Rectal smooth muscle tissue (tissue), 1 donor: ENCODE results near the gene TMEM120B.

Source experiments
- H3K27ac ChIP-seq: one replicate; pipeline ENCODE4 v1.7.0; 2013; ENCODE audit warnings: low read depth, low read length, inconsistent platforms
- H3K27me3 ChIP-seq: one replicate; pipeline ENCODE4 v1.7.0; 2013; ENCODE audit warnings: low read length; ENCODE audit not compliant: control insufficient read depth, insufficient read depth
- H3K36me3 ChIP-seq: one replicate; pipeline ENCODE4 v1.7.0; 2013; ENCODE audit warnings: low read length; ENCODE audit not compliant: control insufficient read depth, insufficient read depth
- H3K4me1 ChIP-seq: one replicate; pipeline ENCODE4 v1.7.0; 2013; ENCODE audit warnings: low read length; ENCODE audit not compliant: control insufficient read depth, insufficient read depth
- H3K4me3 ChIP-seq: one replicate; pipeline ENCODE4 v1.7.0; 2013; ENCODE audit warnings: low read length
- H3K9ac ChIP-seq: one replicate; pipeline ENCODE4 v1.7.0; 2013; ENCODE audit warnings: low read length

Gene TMEM120B

DNA sequence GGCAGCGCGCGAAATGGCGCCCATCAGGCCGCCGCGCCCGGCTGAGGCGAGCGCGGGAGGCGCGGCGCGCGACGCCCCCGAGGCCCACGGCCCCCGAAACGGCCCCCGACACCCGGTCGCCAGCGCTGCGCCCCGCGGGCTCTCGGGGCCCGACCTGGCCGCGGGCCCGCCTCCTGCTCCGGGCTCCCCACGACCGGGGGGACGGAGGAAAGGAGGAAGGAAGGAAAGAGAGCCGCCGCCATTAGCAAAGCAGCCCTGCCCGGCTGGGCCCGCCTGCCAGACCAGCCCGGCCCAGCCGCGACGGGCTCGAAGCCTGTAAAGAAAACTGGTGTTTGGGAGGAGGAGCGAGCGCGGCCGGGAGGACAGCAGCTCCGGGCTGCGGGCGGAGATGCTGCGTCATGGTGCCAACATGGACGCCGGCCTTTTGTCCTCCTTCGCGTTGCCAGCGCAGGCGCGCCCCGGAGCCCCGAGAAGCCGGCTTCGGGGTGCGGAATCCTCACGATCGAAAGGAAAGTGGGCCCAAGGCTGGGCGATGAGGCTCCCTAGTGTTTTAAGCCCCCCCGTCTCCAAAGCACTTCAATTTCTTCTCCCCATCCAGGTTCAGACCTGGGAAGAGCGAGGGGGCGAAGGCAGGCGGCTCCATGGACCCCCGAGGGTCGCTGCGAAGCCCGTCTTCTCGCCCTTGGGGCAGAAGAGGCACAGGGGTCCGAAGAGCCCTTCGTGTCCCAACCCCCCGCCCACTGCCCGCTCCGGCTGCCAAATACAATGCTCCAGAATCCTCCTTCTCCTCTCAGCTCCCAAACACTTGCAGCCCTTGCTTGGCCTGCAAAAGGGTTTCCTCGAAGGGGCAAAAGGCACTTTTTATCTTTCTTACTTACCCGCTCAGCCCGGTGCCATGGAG lies 88.4 kb downstream of the TMEM120B start:
- Histone ChIP-seq H3K36me3 (no peaks in the 10 kb centered on the region), H3K4me3 (peak overlapping the region; percentile 92), H3K4me1 (peaks cover 34% of the 10 kb centered on the region), H3K27me3 (no peaks in the 10 kb centered on the region), H3K27ac (peak overlapping the region; percentile 98), H3K9ac (peak overlapping the region; percentile 97)

DNA sequence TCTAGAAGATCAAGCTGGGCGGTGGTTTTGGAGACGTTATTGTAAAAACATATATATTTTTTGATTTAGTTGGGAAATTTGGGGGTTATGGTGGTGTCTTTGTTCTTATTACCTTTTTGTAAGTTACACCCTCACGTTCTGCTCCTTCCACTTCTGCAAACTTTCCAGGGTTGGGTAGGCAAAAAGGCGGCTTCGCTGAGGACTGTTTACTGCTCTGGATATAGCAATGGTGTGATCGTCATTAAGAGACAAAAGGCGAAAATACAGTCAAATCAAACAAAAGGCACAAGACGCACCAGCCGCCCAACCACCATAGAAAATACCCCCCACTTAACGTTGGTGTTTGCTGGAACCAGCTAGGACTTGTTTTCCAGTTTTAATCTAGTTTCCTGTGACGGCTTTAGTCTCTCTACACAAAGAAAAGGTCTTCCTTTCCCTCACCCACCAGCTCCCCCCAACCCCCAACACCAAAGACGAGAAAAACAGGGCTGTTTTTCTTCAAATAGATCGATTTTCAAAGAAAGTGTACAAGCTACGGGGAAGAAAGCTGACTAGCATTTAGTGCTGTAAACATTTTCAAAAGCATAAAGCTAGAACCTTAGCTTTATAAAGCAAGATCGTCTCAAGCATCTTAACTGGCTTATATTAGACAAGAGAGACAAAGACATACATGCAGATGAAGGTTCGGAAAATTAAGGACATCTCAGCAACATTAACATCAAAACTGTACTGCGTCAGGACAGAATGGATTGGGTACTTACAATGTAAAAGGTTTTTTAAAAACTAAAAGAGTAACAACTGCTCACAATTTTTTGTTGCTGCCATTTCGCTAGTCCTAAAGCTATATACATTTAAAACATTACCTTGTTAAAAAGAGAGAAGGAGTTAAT lies 89.3 kb downstream of the TMEM120B start:
- H3K4me3 ChIP-seq, result peak overlapping the region; percentile 92

DNA sequence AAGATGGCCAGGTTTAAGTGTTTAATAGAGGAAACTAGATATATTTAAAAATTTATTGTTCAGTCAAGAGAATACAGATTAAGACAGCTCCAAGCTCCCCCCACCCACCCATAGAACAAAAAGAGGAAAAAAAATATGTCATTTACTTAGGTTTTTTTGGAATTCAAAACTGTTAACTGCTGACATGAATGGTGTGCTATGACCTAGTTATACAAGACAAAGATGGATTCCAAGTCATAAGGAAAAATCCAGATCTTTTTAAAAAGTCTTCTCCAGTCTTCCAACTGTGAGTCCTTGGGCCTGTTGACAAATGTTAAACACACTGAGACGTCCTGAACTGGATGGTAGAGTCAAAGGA lies 89.9 kb downstream of the TMEM120B start:
- Histone ChIP-seq H3K27ac (peak overlapping the region; percentile 98), H3K4me3 (peak overlapping the region; percentile 92), H3K27me3 (no peaks in the 10 kb centered on the region), H3K4me1 (peaks cover 34% of the 10 kb centered on the region), H3K9ac (peak overlapping the region; percentile 32), H3K36me3 (no peaks in the 10 kb centered on the region)

More for the DNA sequence above, 89.3 kb downstream of the TMEM120B start:
- Histone ChIP-seq H3K36me3 (no peaks in the 10 kb centered on the region), H3K4me1 (peaks cover 35% of the 10 kb centered on the region), H3K27ac (peak overlapping the region; percentile 98), H3K27me3 (no peaks in the 10 kb centered on the region), H3K9ac (peak overlapping the region; percentile 97)

DNA sequence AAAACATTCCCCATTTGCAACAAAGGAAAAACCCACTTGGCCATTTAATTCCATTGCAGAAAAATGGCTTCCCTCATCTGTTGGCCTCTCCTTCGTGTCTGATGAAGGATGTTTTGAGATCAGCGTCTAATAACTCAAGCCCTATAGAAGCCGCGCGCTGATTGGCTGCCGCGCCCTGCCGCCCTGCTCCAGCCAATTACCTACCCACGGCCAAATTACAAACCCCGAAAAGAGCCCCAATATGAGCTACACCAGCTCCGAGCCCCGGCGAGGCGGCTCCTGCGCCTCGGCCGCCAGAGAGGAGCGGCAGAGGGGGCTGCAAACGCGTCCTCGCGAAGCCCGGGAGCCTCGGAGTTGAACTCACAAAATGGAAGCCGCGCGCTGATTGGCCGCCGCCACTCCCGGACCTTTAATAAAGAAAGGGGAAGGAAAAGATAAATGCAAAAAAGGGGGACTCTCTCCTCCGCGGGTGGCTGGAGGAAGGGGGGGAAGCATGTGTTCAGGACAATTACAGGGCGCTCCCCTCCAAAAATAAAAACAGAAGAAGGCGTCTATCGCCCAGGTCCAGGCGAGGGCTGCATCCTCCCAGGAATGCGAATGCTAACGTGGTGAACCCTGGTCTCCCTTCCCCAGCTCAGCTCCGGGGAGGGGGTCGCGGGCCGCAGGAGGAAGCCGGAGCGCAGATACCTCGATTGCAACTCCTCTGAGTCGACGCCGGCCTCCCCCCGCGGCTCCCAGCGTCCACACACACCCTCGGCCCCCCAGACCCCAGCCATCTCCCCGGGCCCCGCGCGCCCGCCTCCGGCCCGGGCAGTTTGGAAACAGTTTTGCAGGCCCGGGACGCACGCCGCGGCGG lies 90.5 kb downstream of the TMEM120B start:
- H3K27me3 ChIP-seq, result no peaks in the 10 kb centered on the region
- H3K27ac ChIP-seq, result peak overlapping the region; percentile 98
- peaks cover 28% of the 10 kb centered on the region for H3K4me1 ChIP-seq
- peak overlapping the region; percentile 92 for H3K4me3 ChIP-seq
- peak overlapping the region; percentile 59 for H3K9ac ChIP-seq
- peaks cover under 1% of the 10 kb centered on the region for H3K36me3 ChIP-seq

DNA sequence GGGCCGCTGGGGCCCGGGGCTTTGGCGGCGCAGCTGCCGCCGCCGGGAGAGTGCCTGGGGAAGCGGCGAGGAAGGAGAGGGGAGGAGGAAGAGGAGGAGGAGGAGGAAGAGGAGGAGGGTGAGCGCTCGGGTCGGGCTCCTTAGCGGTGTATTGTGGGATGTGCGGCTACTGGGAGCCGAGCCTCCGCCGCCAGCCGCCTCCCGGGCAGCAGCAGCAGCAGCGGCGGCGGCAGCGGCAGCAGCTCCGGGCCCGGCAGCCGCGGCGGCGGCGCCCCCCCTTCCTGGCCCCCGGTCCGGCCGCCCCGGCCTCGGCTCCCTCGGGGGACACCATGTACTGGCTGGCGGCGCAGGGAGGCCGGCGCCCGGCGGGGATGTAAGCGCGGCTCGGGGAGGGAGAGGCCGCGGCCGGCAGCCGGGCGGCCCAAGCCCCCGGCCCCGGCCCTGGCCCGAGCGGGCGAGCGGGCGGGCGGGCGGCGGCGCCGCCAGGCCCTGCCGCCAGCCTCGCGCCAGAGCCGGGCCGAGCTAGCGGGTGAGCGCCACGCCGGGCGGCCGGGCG lies 91.4 kb downstream of the TMEM120B start, which contains the start of gene SETD1B:
TSS of gene SETD1B (plus strand) at position 149 of the 556 bp plus-strand sequence. CDS start 729 bp downstream, outside the sequence.
- Histone ChIP-seq H3K27ac (peak within 1 kb of the TSS; percentile 98), H3K36me3 (peaks cover 7% of the 10 kb centered on the region), H3K4me1 (peaks cover 20% of the 10 kb centered on the region), H3K4me3 (peak within 1 kb of the TSS; percentile 92), H3K9ac (peak within 1 kb of the TSS; percentile 59), H3K27me3 (no peaks in the 10 kb centered on the region)

DNA sequence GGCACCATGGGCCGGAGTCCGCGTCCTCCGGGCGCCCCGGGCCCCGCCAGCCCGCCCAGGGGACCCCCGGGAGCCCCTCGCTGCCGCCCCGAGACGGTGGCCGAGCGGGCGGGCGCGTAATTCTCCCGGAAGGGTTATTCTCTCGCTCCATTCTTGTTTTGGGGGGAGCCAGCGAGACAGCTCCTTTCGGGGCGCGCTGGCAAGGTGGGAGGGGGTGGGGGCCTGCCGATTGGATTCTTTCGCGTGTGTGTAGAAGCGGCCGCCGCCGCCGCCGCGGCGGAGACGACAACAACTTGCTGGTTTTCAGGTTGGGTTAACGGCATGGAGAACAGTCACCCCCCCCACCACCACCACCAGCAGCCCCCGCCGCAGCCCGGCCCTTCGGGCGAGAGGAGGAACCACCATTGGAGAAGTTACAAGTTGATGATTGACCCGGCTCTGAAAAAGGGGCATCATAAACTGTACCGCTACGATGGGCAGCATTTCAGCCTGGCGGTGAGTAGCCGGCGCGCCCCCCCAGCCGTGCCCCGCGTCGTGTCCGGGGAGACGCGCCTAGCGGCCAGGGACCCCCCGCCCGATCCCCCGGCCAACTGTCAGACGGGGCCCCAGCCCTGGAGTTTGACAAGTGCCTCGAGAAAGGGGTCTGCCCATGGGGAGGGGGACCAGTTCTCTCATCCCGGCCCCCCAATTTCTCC lies 92.0 kb downstream of the TMEM120B start:
- H3K4me3 ChIP-seq, result peak overlapping the region; percentile 48
- H3K27ac ChIP-seq, result peak overlapping the region; percentile 76
- peaks cover 15% of the 10 kb centered on the region for H3K4me1 ChIP-seq

DNA sequence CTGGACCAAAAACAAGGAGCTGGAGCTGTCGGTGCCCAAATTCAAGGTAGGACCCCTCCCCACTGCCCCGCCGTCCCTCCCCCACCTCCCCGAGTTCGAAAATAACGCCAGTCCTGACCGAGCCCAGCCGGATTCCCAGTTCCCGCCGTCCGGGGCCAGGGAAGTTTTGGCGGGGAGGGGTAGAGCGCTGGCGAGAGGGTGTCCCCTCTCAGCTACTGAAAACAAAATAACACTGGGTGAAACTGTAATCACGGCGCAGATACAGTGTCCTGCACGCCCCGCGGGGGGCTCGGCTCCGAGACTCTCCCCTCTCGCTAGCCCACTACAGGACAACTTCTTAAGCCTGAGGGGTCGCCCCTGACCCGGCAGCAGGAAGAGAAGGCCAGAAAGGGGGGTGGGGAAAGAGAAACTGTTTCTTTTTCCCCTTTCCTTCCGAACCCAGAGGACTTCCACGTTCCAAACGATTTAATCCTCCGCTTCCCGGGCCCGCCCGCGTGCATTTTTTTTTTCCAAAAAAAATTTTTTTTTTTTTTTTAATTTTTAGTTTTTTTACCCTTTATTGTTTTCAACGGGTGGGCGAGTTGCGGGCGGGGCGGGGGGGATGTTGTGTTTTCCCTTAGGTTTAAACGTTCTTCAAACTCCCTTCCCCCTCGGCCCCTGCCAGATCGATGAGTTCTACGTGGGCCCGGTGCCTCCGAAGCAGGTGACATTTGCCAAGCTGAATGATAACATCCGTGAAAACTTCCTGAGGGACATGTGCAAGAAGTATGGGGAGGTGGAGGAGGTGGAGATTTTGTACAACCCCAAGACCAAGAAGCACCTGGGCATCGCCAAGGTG lies 92.8 kb downstream of the TMEM120B start:
- Histone ChIP-seq H3K4me1 (peaks cover 17% of the 10 kb centered on the region), H3K27ac (peak overlapping the region; percentile 76), H3K4me3 (peak overlapping the region; percentile 52), H3K27me3 (no peaks in the 10 kb centered on the region), H3K36me3 (peaks cover 16% of the 10 kb centered on the region), H3K9ac (no peak overlapping the region)

More for the DNA sequence above, 92.0 kb downstream of the TMEM120B start:
- Histone ChIP-seq H3K36me3 (peaks cover 10% of the 10 kb centered on the region), H3K27me3 (no peaks in the 10 kb centered on the region), H3K9ac (peak overlapping the region; percentile 13)

DNA sequence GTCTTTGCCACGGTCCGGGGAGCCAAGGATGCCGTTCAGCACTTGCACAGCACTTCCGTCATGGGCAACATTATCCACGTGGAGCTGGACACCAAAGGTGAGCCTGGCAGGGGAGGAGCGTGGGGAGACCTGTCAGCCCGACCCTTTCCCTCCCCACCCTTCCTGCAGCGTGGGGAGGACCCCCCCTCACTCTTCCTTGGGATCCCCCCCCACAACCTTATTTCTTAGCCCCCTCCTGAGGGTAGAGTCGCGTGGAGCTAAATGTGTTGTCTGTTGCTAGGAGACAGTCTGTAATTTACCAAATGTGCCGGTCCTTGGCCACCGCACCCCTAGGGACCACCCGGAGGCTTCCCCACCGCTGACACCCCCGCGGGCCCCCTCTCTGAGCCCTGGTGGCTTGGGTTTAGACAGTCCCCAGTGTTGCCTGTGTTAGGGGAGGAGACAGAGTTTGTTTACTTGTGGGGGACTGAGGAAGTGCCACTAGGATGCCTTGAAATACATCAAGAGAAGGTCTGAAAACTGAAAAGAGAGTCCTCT lies 93.5 kb downstream of the TMEM120B start:
- Histone ChIP-seq H3K27me3 (no peaks in the 10 kb centered on the region), H3K4me1 (peaks cover 23% of the 10 kb centered on the region), H3K9ac (no peak overlapping the region)

DNA sequence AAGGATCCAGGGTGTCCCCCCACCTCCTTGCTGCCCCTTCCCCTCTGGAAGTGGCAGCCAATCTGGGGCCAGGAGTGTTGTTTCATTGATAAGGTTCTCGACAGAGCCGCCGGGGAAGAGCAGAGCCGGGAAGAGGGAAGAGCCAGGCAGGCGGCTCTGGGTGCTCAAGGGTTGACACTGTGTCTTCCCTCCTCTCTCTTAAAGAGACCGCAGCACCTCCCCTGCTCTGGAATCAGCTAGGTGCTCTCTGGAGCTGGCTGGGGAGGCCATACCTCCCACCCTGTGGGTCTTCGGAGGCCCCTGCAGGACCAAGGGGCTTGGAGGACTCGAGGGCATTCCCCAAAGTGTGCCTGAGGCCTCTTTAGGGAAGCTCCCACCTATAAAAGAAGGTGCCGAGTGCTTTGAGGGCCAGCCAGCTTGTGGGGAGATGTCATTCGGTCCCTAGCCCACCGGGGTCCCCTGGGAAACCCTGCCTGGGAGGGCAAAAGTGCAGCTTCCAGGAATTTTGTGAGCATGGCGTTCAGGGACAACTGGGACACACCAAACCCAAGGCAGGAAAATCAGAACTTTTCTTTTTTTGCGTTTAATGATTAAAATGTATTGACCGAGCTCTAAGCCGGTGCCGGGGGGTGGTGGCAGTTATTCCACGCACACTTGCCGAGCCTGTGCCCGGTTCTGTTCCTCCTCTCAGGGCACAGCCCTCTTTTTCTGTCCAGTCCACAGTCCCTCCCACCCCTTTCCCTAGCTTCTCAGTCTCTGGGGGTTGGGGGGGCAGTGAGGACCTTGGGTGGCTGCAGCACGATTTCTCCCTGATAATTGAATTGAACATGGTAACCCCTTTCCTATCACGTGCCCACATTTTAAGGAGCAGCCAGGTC lies 94.2 kb downstream of the TMEM120B start:
- H3K4me1 ChIP-seq, result peaks cover 30% of the 10 kb centered on the region
- no peak overlapping the region for H3K9ac ChIP-seq
- no peaks in the 10 kb centered on the region for H3K27me3 ChIP-seq
- H3K27ac ChIP-seq, result no peak overlapping the region
- peaks cover 20% of the 10 kb centered on the region for H3K36me3 ChIP-seq
- H3K4me3 ChIP-seq, result peak overlapping the region; percentile 52

More for the DNA sequence above, 93.5 kb downstream of the TMEM120B start:
- Histone ChIP-seq H3K4me3 (peak overlapping the region; percentile 52), H3K36me3 (peaks cover 20% of the 10 kb centered on the region), H3K27ac (no peak overlapping the region)
